H1 (cell line): ENCODE data around the gene CMIP. TPM values are rescaled to one million over a fixed set of nuclear protein-coding genes. Genes with fewer than 3 reads are reported as not detected.

Experiments used
- CTCF ChIA-PET: fragments of 300-600 bp; sonication (Branson Sonifier 250); formaldehyde crosslinking; loops from one replicate; lab custom pipeline; 2021; ENCODE audit not compliant: partially characterized antibody; lab: Charles Lee
- POLR2A ChIA-PET: fragments of 300-600 bp; sonication (Branson Sonifier 250); formaldehyde crosslinking; loops from one replicate; lab custom pipeline; 2021; ENCODE audit warnings: inconsistent platforms; ENCODE audit not compliant: partially characterized antibody; lab: Charles Lee
- DNase-seq, 2 experiments: peaks; one replicate each; pipeline versions ENCODE4 v3.0.0 to v3.0.0-alpha.2; 2010 to 2022; ENCODE audit warnings: low spot score in 2 of 2, low read depth in 1 of 2, mixed read lengths in 1 of 2
- FAIRE-seq: peaks from 2 replicates; lab custom pipeline; 2011; peaks lifted over from hg19 to GRCh38; lab: Jason Lieb, UNC
- H2AFZ ChIP-seq: 2 replicates; pipeline ENCODE4 v1.8.1; 2012; ENCODE audit warnings: low read length, inconsistent platforms
- H2AK5ac ChIP-seq: 2 replicates; pipeline ENCODE4 v1.6.1; 2013; ENCODE audit warnings: low read depth, low read length
- H2BK120ac ChIP-seq: replicated peaks from 2 replicates; pipeline ENCODE3; 2013; ENCODE audit warnings: low read depth, low read length, inconsistent platforms
- H2BK12ac ChIP-seq: 2 replicates; pipeline ENCODE4 v1.6.1; 2013; ENCODE audit warnings: low read depth, low read length
- H2BK15ac ChIP-seq: 2 replicates; pipeline ENCODE4 v1.6.1; 2013; ENCODE audit warnings: low read length
- H2BK20ac ChIP-seq: 2 replicates; pipeline ENCODE4 v1.6.1; 2013; ENCODE audit warnings: low read length
- H2BK5ac ChIP-seq: 2 replicates; pipeline ENCODE4 v1.6.1; 2013; ENCODE audit warnings: low read depth, low read length
- H3K14ac ChIP-seq: 2 replicates; pipeline ENCODE4 v1.6.1; 2013; ENCODE audit warnings: inconsistent platforms; ENCODE audit not compliant: insufficient read length
- H3K18ac ChIP-seq: 2 replicates; pipeline ENCODE4 v1.6.1; 2013; ENCODE audit warnings: low read length; ENCODE audit errors: extremely low read depth
- H3K23ac ChIP-seq: 2 replicates; pipeline ENCODE4 v1.6.1; 2013; ENCODE audit warnings: inconsistent platforms; ENCODE audit not compliant: insufficient read length
- H3K23me2 ChIP-seq: 2 replicates; pipeline ENCODE4 v1.6.1; 2013; ENCODE audit warnings: low read depth, low read length
- H3K27ac ChIP-seq: 2 replicates; pipeline ENCODE4 v1.6.1; 2011; ENCODE audit warnings: low read depth, low read length, inconsistent platforms
- H3K27me3 ChIP-seq, 4 experiments: replicated peaks in 1 of 4; 1 replicate in 1 of 4; 2 replicates in 3 of 4; pipeline versions ENCODE4 v1.6.1 to v1.8.1; 2011 to 2013; ENCODE audit warnings: low read length in 3 of 4, mild to moderate bottlenecking in 3 of 4, inconsistent platforms in 2 of 4, mixed read lengths in 2 of 4, moderate library complexity in 1 of 4; ENCODE audit not compliant: control insufficient read depth in 3 of 4, insufficient read depth in 3 of 4; ENCODE audit errors: extremely low read depth in 1 of 4
- H3K36me3 ChIP-seq, 4 experiments: 2 replicates each; pipeline versions ENCODE4 v1.6.1 to v1.8.1; 2011 to 2013; ENCODE audit warnings: mild to moderate bottlenecking in 4 of 4, low read length in 3 of 4, moderate library complexity in 2 of 4, control low read depth in 1 of 4, inconsistent platforms in 1 of 4; ENCODE audit not compliant: insufficient read depth in 4 of 4, control insufficient read depth in 2 of 4
- H3K4ac ChIP-seq: replicated peaks from 2 replicates; pipeline ENCODE3; 2013; ENCODE audit warnings: low read length, low read depth, mixed read lengths, inconsistent platforms; ENCODE audit not compliant: insufficient read length
- H3K4me1 ChIP-seq, 4 experiments: replicated peaks in 1 of 4; 1 replicate in 1 of 4; 2 replicates in 3 of 4; pipeline versions ENCODE4 v1.6.1 to v1.8.1; 2011 to 2013; ENCODE audit warnings: low read length in 3 of 4, inconsistent platforms in 2 of 4, mixed read lengths in 1 of 4; ENCODE audit not compliant: insufficient read depth in 4 of 4, control insufficient read depth in 3 of 4
- H3K4me2 ChIP-seq, 2 experiments: 2 replicates each; pipeline versions ENCODE4 v1.6.1 to v1.8.1; 2011 to 2013; ENCODE audit warnings: low read depth in 2 of 2, low read length in 2 of 2, control low read depth in 1 of 2, inconsistent platforms in 1 of 2, mild to moderate bottlenecking in 1 of 2; ENCODE audit not compliant: insufficient read depth in 1 of 2
- H3K4me3 ChIP-seq, 4 experiments: fragments of 200-600, 300-600 bp in 1 of 4; sonication (generic), shearing (Covaris generic), sonication (Bioruptor Twin) in 1 of 4; 2 replicates each; pipeline versions ENCODE4 v1.5.1 to v1.8.1; 2011 to 2016; ENCODE audit warnings: low read length in 4 of 4, low read depth in 3 of 4, control low read depth in 2 of 4, inconsistent platforms in 2 of 4, mild to moderate bottlenecking in 2 of 4, mixed read lengths in 1 of 4, moderate library complexity in 1 of 4; ENCODE audit not compliant: insufficient read depth in 2 of 4; ENCODE audit errors: extremely low read depth in 1 of 4
- H3K56ac ChIP-seq: replicated peaks from 2 replicates; pipeline ENCODE3; 2013; ENCODE audit warnings: low read depth, mild to moderate bottlenecking, mixed read lengths, low read length, inconsistent platforms; ENCODE audit not compliant: insufficient read length
- H3K79me1 ChIP-seq: 2 replicates; pipeline ENCODE4 v1.6.1; 2013; ENCODE audit warnings: low read depth, low read length, control low read depth
- H3K79me2 ChIP-seq, 2 experiments: 2 replicates each; pipeline versions ENCODE4 v1.6.1 to v1.8.1; 2012 to 2013; ENCODE audit warnings: low read length in 2 of 2, mild to moderate bottlenecking in 2 of 2, inconsistent platforms in 1 of 2; ENCODE audit not compliant: insufficient read depth in 2 of 2, control insufficient read depth in 1 of 2
- H3K9ac ChIP-seq, 4 experiments: replicated peaks in 1 of 4; 1 replicate in 1 of 4; 2 replicates in 3 of 4; pipeline versions ENCODE4 v1.6.1 to v1.8.1; 2011 to 2013; ENCODE audit warnings: low read depth in 3 of 4, low read length in 3 of 4, control low read depth in 2 of 4, mild to moderate bottlenecking in 2 of 4, moderate library complexity in 2 of 4, inconsistent platforms in 1 of 4; ENCODE audit errors: extremely low read depth in 1 of 4
- H3K9me3 ChIP-seq, 2 experiments: 2 replicates each; pipeline versions ENCODE4 v1.6.1 to v1.8.1; 2012 to 2013; ENCODE audit warnings: mild to moderate bottlenecking in 2 of 2, moderate library complexity in 2 of 2, control low read depth in 1 of 2, inconsistent platforms in 1 of 2, low read depth in 1 of 2, low read length in 1 of 2, mixed read lengths in 1 of 2; ENCODE audit not compliant: insufficient read depth in 2 of 2
- H4K20me1 ChIP-seq, 2 experiments: replicated peaks in 1 of 2; 2 replicates each; pipeline versions ENCODE3 to v1.8.1; 2011 to 2013; ENCODE audit warnings: inconsistent platforms in 2 of 2, low read length in 2 of 2, mild to moderate bottlenecking in 1 of 2; ENCODE audit not compliant: insufficient read depth in 2 of 2, control insufficient read depth in 1 of 2
- H4K5ac ChIP-seq: 2 replicates; pipeline ENCODE4 v1.6.1; 2013; ENCODE audit warnings: low read length, low read depth, mixed read lengths, inconsistent platforms; ENCODE audit not compliant: insufficient read length
- H4K8ac ChIP-seq: 2 replicates; pipeline ENCODE4 v1.8.0; 2013; ENCODE audit warnings: mild to moderate bottlenecking, moderate library complexity, low read length, inconsistent platforms; ENCODE audit not compliant: insufficient read depth; ENCODE audit errors: extremely low read depth
- H4K91ac ChIP-seq: replicated peaks from 2 replicates; pipeline ENCODE3; 2013; ENCODE audit warnings: low read length, mixed read lengths, inconsistent platforms; ENCODE audit not compliant: insufficient read length
- ASH2L ChIP-seq: fragments of 200-600, 300-600 bp; sonication (generic); IDR thresholded peaks from one replicate; pipeline ENCODE4 v1.7.1; 2017; ENCODE audit warnings: low read length
- BCL11A ChIP-seq, 2 experiments: IDR thresholded peaks; one replicate each; pipeline ENCODE4 v1.6.1; 2011; ENCODE audit warnings: low read depth in 2 of 2, low read length in 2 of 2, mild to moderate bottlenecking in 2 of 2
- CBX5 ChIP-seq: fragments of 300-800, 300-1000 bp; sonication (generic); IDR thresholded peaks from 2 replicates; pipeline ENCODE4 v1.7.1; 2016; ENCODE audit warnings: antibody characterized with exemption, low read length, low read depth
- CBX8 ChIP-seq: fragments of 300-800, 300-1000 bp; sonication (generic); IDR thresholded peaks from 2 replicates; pipeline ENCODE4 v1.7.1; 2016; ENCODE audit warnings: low read depth, low read length, borderline replicate concordance
- CHD1 ChIP-seq: IDR thresholded peaks from 2 replicates; pipeline ENCODE4 v1.6.1; 2012; ENCODE audit warnings: low read depth, low read length, improper control_type of control experiment
- EGR1 ChIP-seq: IDR thresholded peaks from 2 replicates; pipeline ENCODE4 v1.6.1; 2011; ENCODE audit warnings: low read depth, low read length, borderline replicate concordance
- EP300 ChIP-seq, 2 experiments: IDR thresholded peaks; 1 replicate in 1 of 2; 2 replicates in 1 of 2; pipeline ENCODE4 v1.6.1; 2011 to 2012; ENCODE audit warnings: low read depth in 2 of 2, low read length in 2 of 2, mild to moderate bottlenecking in 2 of 2, borderline replicate concordance in 1 of 2, inconsistent platforms in 1 of 2, moderate library complexity in 1 of 2
- JUN ChIP-seq: IDR thresholded peaks from 2 replicates; pipeline ENCODE4 v1.6.1; 2011; ENCODE audit warnings: low read depth, mild to moderate bottlenecking, improper control_type of control experiment, low read length
- POLR2AphosphoS5 ChIP-seq: IDR thresholded peaks from 2 replicates; pipeline ENCODE4 v1.6.1; 2011; ENCODE audit warnings: low read depth, low read length
- RFX5 ChIP-seq: IDR thresholded peaks from 2 replicates; pipeline ENCODE4 v1.6.1; 2011; ENCODE audit warnings: low read depth, low read length, improper control_type of control experiment, borderline replicate concordance
- RXRA ChIP-seq: IDR thresholded peaks from 2 replicates; pipeline ENCODE4 v1.6.1; 2011; ENCODE audit warnings: low read depth, mild to moderate bottlenecking, low read length, moderate library complexity; ENCODE audit not compliant: insufficient read depth
- SP4 ChIP-seq: IDR thresholded peaks from 2 replicates; pipeline ENCODE4 v1.6.1; 2012; ENCODE audit warnings: low read length, inconsistent platforms
- SRF ChIP-seq: IDR thresholded peaks from 2 replicates; pipeline ENCODE4 v1.6.1; 2011; ENCODE audit warnings: mild to moderate bottlenecking, low read depth, low read length, moderate library complexity
- SUZ12 ChIP-seq: fragments of 200-600 bp; sonication (generic); IDR thresholded peaks from 2 replicates; pipeline ENCODE4 v1.6.1; 2012; ENCODE audit warnings: mild to moderate bottlenecking, inconsistent platforms, low read length, moderate library complexity, mixed read lengths
- WGBS, 2 experiments: shearing (Covaris generic) in 1 of 2; methylation state at CpG; one replicate each; pipeline versions ENCODE4 v1.1.6 to v1.1.7; 2013 to 2015; ENCODE audit warnings: low lambda C conversion rate in 2 of 2, mixed read lengths in 2 of 2, inconsistent platforms in 1 of 2, low coverage in 1 of 2, missing lambda C conversion rate in 1 of 2; ENCODE audit not compliant: insufficient replicate concordance in 2 of 2, insufficient coverage in 1 of 2, insufficient read length in 1 of 2; ENCODE audit errors: extremely low coverage in 1 of 2, missing lambda C conversion rate in 1 of 2; 5-methylcytosine and 5-hydroxymethylcytosine counted together
- polyA plus RNA-seq, 7 experiments: library from polyadenylated mRNA; depleted of rRNA in 3 of 7; stranded (reverse) in 5 of 7; unstranded in 2 of 7; fragments of >200 nt in 5 of 7; fragments of 200-250 nt in 2 of 7; gene quantifications; 1 replicate in 5 of 7; 2 replicates in 1 of 7; 4 replicates in 1 of 7; pipeline versions ENCODE4 v1.2.1 to v1.2.3, GENCODE V29; 2011 to 2013; ENCODE audit warnings: missing spikeins in 2 of 7, mixed read lengths in 2 of 7
- total RNA-seq: library from RNA; stranded (reverse); fragmentation: NEBNext Ultra II Directional; extraction: Animal tissue kit (Norgen Biotek cat#: 25700); gene quantifications from 2 replicates; pipeline ENCODE4 v1.2.1, GENCODE V29; 2021
- TF ChIP-seq, protein P1 (sequence below): IDR thresholded peaks from 2 replicates; pipeline ENCODE4 v1.6.1; 2012; ENCODE audit warnings: inconsistent platforms

The CMIP gene
- total and polyA plus RNA-seq, 2 of the 8 experiments (the other 6 are each of a cell fraction or from before 2014, with no cell fraction given) = 7.9 to 53.2 TPM

GRCh38 chr16:81467072-81467471 lies 22.5 kb downstream of the CMIP start:
- H3K4ac ChIP-seq = no peak overlapping the region
- H3K9me3 ChIP-seq = no peaks in the 10 kb centered on the region
- no peak for TF ChIP-seq RXRA
- TF ChIP-seq RFX5 = no peak
- no peak for TF ChIP-seq EP300 (IDR thresholded peaks at IDR 0.05; ENCODE audit: borderline replicate concordance in 1 of 2, low read depth in 2 of 2, low read length in 2 of 2)
- no peak for TF ChIP-seq JUN
- no peak for TF ChIP-seq ASH2L
- no peak for TF ChIP-seq SP4
- TF ChIP-seq CBX8 = no peak
- TF ChIP-seq CBX5 = no peak
- no peak for TF ChIP-seq SUZ12
- no peak for TF ChIP-seq BCL11A (IDR thresholded peaks at IDR 0.05; ENCODE audit: low read depth in 2 of 2, low read length in 2 of 2)
- TF ChIP-seq CHD1 = no peak
- no peak for TF ChIP-seq POLR2AphosphoS5
- TF ChIP-seq, protein P1, sequence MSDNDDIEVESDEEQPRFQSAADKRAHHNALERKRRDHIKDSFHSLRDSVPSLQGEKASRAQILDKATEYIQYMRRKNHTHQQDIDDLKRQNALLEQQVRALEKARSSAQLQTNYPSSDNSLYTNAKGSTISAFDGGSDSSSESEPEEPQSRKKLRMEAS = no peak
- no peak for TF ChIP-seq SRF
- no peak for TF ChIP-seq EGR1

More at GRCh38 chr16:81467072-81467471, 22.5 kb downstream of the CMIP start:
- no peak overlapping the region for H3K56ac ChIP-seq
- H4K8ac ChIP-seq = no peak overlapping the region
- DNase-seq = no peak
- ChIA-PET POLR2A (no interaction called here), CTCF (interaction anchor here (0.9 kb wide), 1 partner anchor 83 kb away, joined by 3 read pairs; no protein-coding TSS in a partner anchor)
- H3K18ac ChIP-seq = no peak overlapping the region
- H3K9ac ChIP-seq = no peak overlapping the region
- H2AFZ ChIP-seq = no peak overlapping the region
- H3K4me1 ChIP-seq = peaks cover 2 to 7% (median 4%) of the 10 kb centered on the region in 4 experiments; a peak in 4 of 7 replicates
- no peak overlapping the region for H3K23ac ChIP-seq
- H2BK12ac ChIP-seq = no peak overlapping the region
- no peak overlapping the region for H3K4me3 ChIP-seq
- H3K27me3 ChIP-seq = no peaks in the 10 kb centered on the region
- no peak overlapping the region for H3K4me2 ChIP-seq
- no peak overlapping the region for H4K91ac ChIP-seq
- H3K27ac ChIP-seq = no peak overlapping the region
- FAIRE-seq = no peak
- H4K5ac ChIP-seq = no peak overlapping the region
- 90% methylated on average over 11 of the region's 11 CpGs; no CpG with 5 or more reads in 1 of the 2 experiments for WGBS, 2 experiments
- no peaks in the 10 kb centered on the region for H3K23me2 ChIP-seq
- H3K14ac ChIP-seq = no peak overlapping the region
- peaks cover 0 to 8% (median 2%) of the 10 kb centered on the region in 4 experiments; a peak in 3 of 8 replicates for H3K36me3 ChIP-seq
- no peak overlapping the region for H2BK120ac ChIP-seq
- H4K20me1 ChIP-seq = peaks cover 25 to 50% of the 10 kb centered on the region in 2 experiments
- H2AK5ac ChIP-seq = no peak overlapping the region
- H3K79me1 ChIP-seq = peaks cover 38% of the 10 kb centered on the region
- no peak overlapping the region for H2BK5ac ChIP-seq
- no peak overlapping the region for H2BK20ac ChIP-seq
- H3K79me2 ChIP-seq = peaks cover 14 to 94% of the 10 kb centered on the region in 2 experiments
- H2BK15ac ChIP-seq = no peak overlapping the region
